T-helper 1 cell (primary cell): Measurements from ENCODE around the gene COL25A1.
A peak's percentile ranks its signal among the peaks of the same experiment; 100 is the strongest.
"Not testable (repeated sequence)": the region's sequence is repeated elsewhere in the genome, so short reads cannot be mapped to it uniquely, and the experiment has no call there.

Source experiments
- DNase-seq, 5 donors: peaks; one replicate each; pipeline ENCODE4 v3.0.0-alpha.2; 2012 to 2020

The COL25A1 gene

GRCh38 chr4:108893468-108893867 is 409.0 kb downstream of the COL25A1 start:
- no peak for DNase-seq

GRCh38 chr4:108891896-108892590 is 410.4 kb downstream of the COL25A1 start:
- no peak for DNase-seq

GRCh38 chr4:108890484-108890881 is 412.0 kb downstream of the COL25A1 start:
- no peak for DNase-seq

GRCh38 chr4:108889696-108890483 is 412.6 kb downstream of the COL25A1 start:
- DNase-seq, result no peak

GRCh38 chr4:108888769-108889168 is 413.7 kb downstream of the COL25A1 start:
- no peak for DNase-seq

GRCh38 chr4:108887034-108887433 is 415.4 kb downstream of the COL25A1 start:
- DNase-seq, result no peak

- DNase-seq, result peak in 1 of 5 donors; percentile 20
Measured at GRCh38 chr4:108885211-108885610, 417.2 kb downstream of the COL25A1 start.

GRCh38 chr4:108884596-108884995 is 417.9 kb downstream of the COL25A1 start:
- no peak for DNase-seq

- no peak for DNase-seq
Measured at GRCh38 chr4:108881986-108882385, 420.5 kb downstream of the COL25A1 start.

GRCh38 chr4:108881190-108881589 is 421.3 kb downstream of the COL25A1 start:
- DNase-seq, result peak in 1 of 5 donors; percentile 12

- DNase-seq, result no peak
Measured at GRCh38 chr4:108878806-108879205, 423.7 kb downstream of the COL25A1 start.

- no peak for DNase-seq
Measured at GRCh38 chr4:108877821-108878220, 424.6 kb downstream of the COL25A1 start.

- DNase-seq, result no peak
Measured at GRCh38 chr4:108874806-108875205, 427.7 kb downstream of the COL25A1 start.

- DNase-seq, result not testable (repeated sequence)
Measured at GRCh38 chr4:108869970-108870369, 432.5 kb downstream of the COL25A1 start.

GRCh38 chr4:108868606-108869227 is 433.7 kb downstream of the COL25A1 start:
- no peak for DNase-seq

GRCh38 chr4:108867476-108867875 is 435.0 kb downstream of the COL25A1 start:
- DNase-seq, result no peak

GRCh38 chr4:108861334-108861733 is 441.1 kb downstream of the COL25A1 start:
- no peak for DNase-seq

GRCh38 chr4:108854786-108855185 is 447.7 kb downstream of the COL25A1 start:
- DNase-seq, result no peak

GRCh38 chr4:108852691-108853090 is 449.8 kb downstream of the COL25A1 start:
- DNase-seq, result peak in 1 of 5 donors; percentile 24

GRCh38 chr4:108851366-108851765 is 451.1 kb downstream of the COL25A1 start:
- DNase-seq, result no peak

GRCh38 chr4:108850219-108850649 is 452.2 kb downstream of the COL25A1 start:
- DNase-seq, result peak in 1 of 5 donors; percentile 60

- peak in 1 of 5 donors; percentile 57 for DNase-seq
Measured at GRCh38 chr4:108849611-108850168, 452.8 kb downstream of the COL25A1 start.

- DNase-seq, result no peak
Measured at GRCh38 chr4:108846568-108846967, 455.9 kb downstream of the COL25A1 start.
